ENCODE data around the gene NOP10.

Gene NOP10

GRCh38 chr15:34301058-34301457 is 41.9 kb downstream of the NOP10 start:
- H3K4me3 Mint-ChIP-seq, result no peak overlapping the region
- no peak overlapping the region for H3K27ac Mint-ChIP-seq
- no peak for DNase-seq
- no peaks in the 10 kb centered on the region for H3K9me3 Mint-ChIP-seq
- H3K36me3 Mint-ChIP-seq (ENCODE audit: insufficient read depth), result peaks cover 4% of the 10 kb centered on the region
- no peaks in the 10 kb centered on the region for H3K27me3 Mint-ChIP-seq
- no peak for ATAC-seq (replicated peaks)
- peaks cover 5 to 20% of the 10 kb centered on the region in 2 donors for H3K4me1 Mint-ChIP-seq (ENCODE audit: low read depth in 2 of 2)

- H3K36me3 Mint-ChIP-seq (ENCODE audit: insufficient read depth), result no peaks in the 10 kb centered on the region
- ATAC-seq (replicated peaks), result no peak
- no peaks in the 10 kb centered on the region for H3K9me3 Mint-ChIP-seq
- H3K4me3 Mint-ChIP-seq, result no peak overlapping the region
- H3K4me1 Mint-ChIP-seq (ENCODE audit: low read depth in 2 of 2), result peaks cover 4 to 17% of the 10 kb centered on the region in 2 donors
- H3K27ac Mint-ChIP-seq, result no peak overlapping the region
- no peaks in the 10 kb centered on the region for H3K27me3 Mint-ChIP-seq
- no peak for DNase-seq
These were observed 45.9 kb downstream of the NOP10 start for GRCh38 chr15:34297059-34297458.

GRCh38 chr15:34292621-34293020 is 50.3 kb downstream of the NOP10 start:
- peaks cover 0 to 3% of the 10 kb centered on the region in 2 donors for H3K4me1 Mint-ChIP-seq (ENCODE audit: low read depth in 2 of 2)
- H3K27me3 Mint-ChIP-seq, result no peaks in the 10 kb centered on the region
- no peaks in the 10 kb centered on the region for H3K36me3 Mint-ChIP-seq (ENCODE audit: insufficient read depth)
- H3K4me3 Mint-ChIP-seq, result no peak overlapping the region
- H3K9me3 Mint-ChIP-seq, result no peaks in the 10 kb centered on the region
- no peak overlapping the region for H3K27ac Mint-ChIP-seq
- ATAC-seq (replicated peaks) (no peak), DNase-seq (no peak)
